ENCODE measurements around the gene NDUFB2.
"Not testable (repeated sequence)": the region's sequence is repeated elsewhere in the genome, so short reads cannot be mapped to it uniquely, and the experiment has no call there.

Gene NDUFB2

GRCh38 chr7:140672382-140673062, 24.0 kb upstream of the NDUFB2 start, which contains the start of gene ADCK2:
Gene ADCK2, plus strand, starts transcription at chr7:140672945. Its CDS starts 386 bp downstream, at chr7:140673331.
- DNase-seq (ENCODE audit: low spot score), result peak; percentile 92

GRCh38 chr7:140673063-140673773, 23.3 kb upstream of the NDUFB2 start:
- DNase-seq (ENCODE audit: low spot score), result peak; percentile 66

DNA sequence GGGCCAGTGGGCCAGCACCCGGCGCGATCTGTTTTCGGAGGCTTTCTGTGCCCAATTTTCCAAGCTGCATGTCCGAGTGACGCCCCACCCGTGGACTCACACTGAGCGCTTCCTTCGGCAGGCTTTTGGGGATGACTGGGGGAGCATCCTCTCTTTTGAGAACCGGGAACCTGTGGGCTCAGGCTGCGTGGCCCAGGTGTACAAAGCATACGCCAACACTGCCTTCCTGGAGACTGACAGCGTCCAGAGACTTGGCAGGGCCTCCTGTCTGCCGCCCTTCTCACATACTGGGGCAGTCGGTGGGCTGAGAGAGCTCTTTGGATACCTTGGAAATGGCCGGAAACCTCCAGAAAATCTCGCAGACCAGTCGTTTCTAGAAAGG, 22.7 kb upstream of the NDUFB2 start:
- DNase-seq (ENCODE audit: low spot score), result no peak

- no peak for DNase-seq (ENCODE audit: low spot score)
Measured at GRCh38 chr7:140674356-140674800, 22.1 kb upstream of the NDUFB2 start.

DNA sequence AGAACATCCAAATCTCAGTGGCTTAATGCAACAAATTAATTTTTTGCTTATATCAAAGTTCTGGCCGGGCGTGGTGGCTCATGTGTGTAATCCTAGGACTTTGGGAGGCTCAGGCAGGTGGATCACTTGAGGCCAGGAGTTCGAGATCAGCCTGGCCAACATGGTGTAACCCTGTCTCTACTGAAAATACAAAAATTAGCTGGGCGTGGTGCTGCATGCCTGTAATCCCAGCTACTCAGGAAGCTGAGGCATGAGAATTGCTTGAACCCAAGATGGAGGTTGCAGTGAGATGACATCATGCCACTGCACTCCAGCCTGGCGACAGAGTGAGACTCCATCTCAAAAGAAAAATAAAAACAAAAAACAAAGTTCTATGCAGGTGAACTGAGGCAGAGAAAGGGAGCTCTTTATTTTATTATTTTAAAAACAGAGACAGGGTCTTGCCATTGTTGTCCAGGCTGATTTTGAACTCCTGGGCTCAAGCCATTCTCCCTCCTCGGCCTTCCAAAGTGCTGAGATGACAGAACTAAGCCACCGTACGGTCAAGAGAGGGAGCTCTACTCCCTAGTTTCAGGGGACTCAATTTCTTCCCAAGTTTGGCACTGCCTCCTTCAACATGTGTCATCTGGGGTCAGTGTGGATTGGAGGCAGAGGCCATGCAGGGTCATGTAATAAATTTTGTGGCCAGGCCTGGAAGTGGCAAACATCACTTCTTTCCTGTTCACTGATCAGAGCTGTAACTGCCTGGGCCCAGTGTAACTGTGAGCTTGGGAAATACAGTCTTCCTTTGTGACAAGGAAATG, 21.4 kb upstream of the NDUFB2 start:
- DNase-seq (ENCODE audit: low spot score), result peak; percentile 88

- no peak for DNase-seq (ENCODE audit: low spot score)
Measured at GRCh38 chr7:140675726-140676125, 20.8 kb upstream of the NDUFB2 start.

DNA sequence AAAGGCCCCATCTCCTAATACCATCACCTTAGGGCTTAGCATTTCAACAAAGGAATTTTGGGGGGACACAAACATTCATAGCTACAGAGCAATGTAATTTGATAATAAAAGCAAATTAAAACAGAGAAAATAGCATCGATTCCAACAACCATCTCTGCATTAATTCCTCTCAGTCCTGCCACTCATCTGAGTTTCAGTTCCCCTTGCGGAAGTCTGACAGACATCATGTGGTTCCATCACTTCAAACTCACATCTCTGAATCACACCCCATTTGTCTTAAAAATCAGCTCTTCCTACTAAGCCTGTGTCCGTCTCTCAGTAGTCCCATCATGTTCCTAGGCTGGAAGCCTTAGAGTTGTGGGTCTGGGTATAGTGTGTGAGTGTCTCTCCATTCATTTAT, 20.2 kb upstream of the NDUFB2 start:
- DNase-seq (ENCODE audit: low spot score), result no peak

DNA sequence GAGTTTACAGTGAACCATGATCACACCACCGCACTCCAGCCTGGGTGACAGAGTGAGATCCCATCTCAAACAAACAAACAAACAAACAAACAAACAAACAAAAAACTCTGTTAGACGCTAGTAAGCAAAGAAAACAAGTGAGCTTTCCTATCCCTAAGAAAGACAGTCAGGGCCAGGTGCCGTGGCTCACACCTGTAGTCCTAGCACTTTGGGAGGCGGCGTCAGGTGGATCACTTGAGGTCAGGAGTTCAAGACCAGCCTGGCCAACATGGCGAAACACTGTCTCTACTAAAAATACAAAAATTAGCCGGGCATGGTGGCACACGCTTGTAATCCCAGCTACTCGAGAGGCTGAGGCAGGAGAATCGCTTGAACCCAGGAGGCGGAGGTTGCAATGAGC, 19.6 kb upstream of the NDUFB2 start:
- DNase-seq (ENCODE audit: low spot score), result not testable (repeated sequence)

- no peak for DNase-seq (ENCODE audit: low spot score)
Measured at GRCh38 chr7:140677496-140677895, 19.0 kb upstream of the NDUFB2 start.

GRCh38 chr7:140678081-140678815, 18.3 kb upstream of the NDUFB2 start:
- DNase-seq (ENCODE audit: low spot score), result no peak

- DNase-seq (ENCODE audit: low spot score), result no peak
Measured at GRCh38 chr7:140678816-140679130, 17.7 kb upstream of the NDUFB2 start.

DNA sequence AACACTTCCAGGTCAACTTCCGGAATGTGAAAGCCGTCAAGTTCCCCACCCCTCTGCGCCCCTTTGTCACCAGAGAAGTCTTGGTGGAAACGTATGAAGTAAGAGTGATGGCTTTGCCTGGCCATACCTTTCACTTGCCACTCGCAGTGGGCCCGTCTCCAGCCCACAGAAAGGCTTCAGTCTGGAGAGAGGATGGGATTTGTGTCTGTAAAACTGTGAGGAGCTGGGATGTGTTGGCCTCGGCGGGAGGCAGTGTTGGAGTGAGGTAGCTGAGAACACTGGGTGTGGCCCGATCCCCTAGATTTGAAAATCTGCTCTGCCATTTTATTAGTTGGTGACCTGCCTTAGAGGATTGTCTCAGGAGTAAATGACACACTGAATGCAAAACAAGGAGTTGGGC, 17.3 kb upstream of the NDUFB2 start:
- no peak for DNase-seq (ENCODE audit: low spot score)

- no peak for DNase-seq (ENCODE audit: low spot score)
Measured at GRCh38 chr7:140680886-140681285, 15.6 kb upstream of the NDUFB2 start.

DNA sequence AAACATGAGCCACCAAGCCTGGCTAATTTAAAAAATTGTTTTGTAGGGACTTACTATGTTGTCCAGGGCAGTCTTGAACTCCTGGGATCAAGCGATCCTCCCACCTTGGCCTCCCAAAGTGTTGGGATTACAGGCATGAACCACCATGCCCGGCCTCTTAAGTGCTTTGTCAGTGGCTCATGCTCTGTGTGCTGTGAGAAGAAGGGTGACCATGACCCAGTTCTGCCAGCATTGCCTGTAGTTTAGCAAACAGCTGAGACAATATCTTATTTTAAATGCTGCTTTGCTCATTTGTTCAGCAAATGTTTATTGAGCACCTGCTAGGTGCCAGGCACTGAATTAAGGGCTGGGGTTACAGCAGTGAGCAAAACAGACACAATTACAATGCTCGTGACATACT, 14.7 kb upstream of the NDUFB2 start:
- no peak for DNase-seq (ENCODE audit: low spot score)

GRCh38 chr7:140683657-140684056, 12.9 kb upstream of the NDUFB2 start:
- no peak for DNase-seq (ENCODE audit: low spot score)

GRCh38 chr7:140684066-140684950, 12.2 kb upstream of the NDUFB2 start:
- DNase-seq (ENCODE audit: low spot score), result no peak

DNA sequence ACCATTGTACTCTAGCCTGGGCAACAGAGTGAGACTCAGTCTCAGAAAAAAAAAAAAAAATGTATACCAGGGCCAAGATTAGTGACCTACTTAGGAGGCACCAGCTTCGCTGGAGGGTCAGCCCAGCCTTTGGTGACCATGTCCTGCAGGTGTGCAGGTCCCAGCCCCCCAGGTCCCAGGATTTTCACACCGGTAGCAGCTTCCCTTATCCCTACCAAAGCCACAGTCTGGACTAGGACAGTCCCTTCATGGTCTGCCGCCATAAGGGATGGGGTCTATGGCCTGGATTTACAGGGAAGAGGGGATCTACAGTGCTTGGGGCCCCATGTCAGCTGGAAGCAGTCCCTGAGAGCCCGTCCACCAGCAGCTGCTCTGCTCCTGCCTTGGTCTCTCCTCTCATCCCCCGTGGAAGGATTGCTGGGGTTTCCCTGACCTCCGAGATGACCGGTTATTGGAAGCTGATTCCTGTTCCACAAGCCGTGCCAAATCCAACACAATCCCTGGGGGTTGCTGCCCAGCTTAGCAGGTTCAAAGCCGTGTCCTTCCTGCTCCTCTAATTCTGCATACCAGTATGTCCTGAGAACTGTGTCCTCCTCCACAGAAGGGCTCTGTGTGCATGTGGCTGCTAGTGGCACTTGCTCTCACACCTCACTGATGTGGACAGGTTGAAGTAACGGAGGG, 11.0 kb upstream of the NDUFB2 start:
- DNase-seq (ENCODE audit: low spot score), result no peak

DNA sequence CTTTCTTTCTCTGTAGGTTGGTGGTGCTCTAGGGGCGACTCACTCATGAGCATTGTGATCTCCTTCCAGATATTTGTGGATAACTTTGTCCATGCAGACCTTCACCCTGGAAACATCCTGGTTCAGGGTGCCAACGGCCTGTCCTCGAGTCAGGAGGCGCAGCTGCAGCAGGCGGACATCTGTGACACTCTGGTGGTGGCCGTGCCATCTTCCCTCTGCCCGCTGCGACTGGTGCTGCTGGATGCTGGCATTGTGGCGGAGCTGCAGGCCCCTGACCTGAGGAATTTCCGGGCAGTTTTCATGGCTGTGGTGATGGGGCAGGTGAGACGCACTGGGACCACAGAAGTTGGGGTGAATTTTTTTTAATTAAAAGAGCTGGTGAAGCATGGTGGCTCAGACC, 9.6 kb upstream of the NDUFB2 start:
- DNase-seq (ENCODE audit: low spot score), result no peak

GRCh38 chr7:140688341-140688740, 8.2 kb upstream of the NDUFB2 start:
- DNase-seq (ENCODE audit: low spot score), result no peak
